Right ventricle myocardium superior (tissue), 1 donor: Measurements from ENCODE around the gene CACNG6. TPM values are rescaled to one million over a fixed set of nuclear protein-coding genes. Genes with fewer than 3 reads are reported as not detected.

ENCODE experiments used
- ATAC-seq: fragments of 200-7000 bp; cut with Tn5 transposase; one replicate; pipeline ENCODE4 v1.9.1; 2020; ENCODE audit warnings: mild to moderate bottlenecking; ENCODE audit not compliant: poor library complexity
- DNase-seq: peaks from one replicate; pipeline ENCODE4 v3.0.0-alpha.2; 2020
- intact Hi-C: fragments of 100-400 bp; cut with DNase I; formaldehyde crosslinking; loops from one replicate; pipeline ENCODE4 v1.11.2; 2022
- total RNA-seq: library from RNA; stranded (reverse); fragmentation: NEBNext Ultra II Directional; extraction: Animal tissue kit (Norgen Biotek cat#: 25700); gene quantifications from one replicate; pipeline ENCODE4 v1.2.1, GENCODE V29; 2021
- donor health status: DM: no; HTN: yes; CAD: no; lungs with severe emphysema.

Gene CACNG6
- total RNA-seq, 1 donor from 2014 or later: not detected

GRCh38 chr19:53962887-53963431 is 28.5 kb upstream of the CACNG6 start, which contains the start of gene CACNG8:
Gene CACNG8, plus strand, starts transcription at chr19:53962937.
- intact Hi-C loops: no loop called here
- no peak for ATAC-seq

DNA sequence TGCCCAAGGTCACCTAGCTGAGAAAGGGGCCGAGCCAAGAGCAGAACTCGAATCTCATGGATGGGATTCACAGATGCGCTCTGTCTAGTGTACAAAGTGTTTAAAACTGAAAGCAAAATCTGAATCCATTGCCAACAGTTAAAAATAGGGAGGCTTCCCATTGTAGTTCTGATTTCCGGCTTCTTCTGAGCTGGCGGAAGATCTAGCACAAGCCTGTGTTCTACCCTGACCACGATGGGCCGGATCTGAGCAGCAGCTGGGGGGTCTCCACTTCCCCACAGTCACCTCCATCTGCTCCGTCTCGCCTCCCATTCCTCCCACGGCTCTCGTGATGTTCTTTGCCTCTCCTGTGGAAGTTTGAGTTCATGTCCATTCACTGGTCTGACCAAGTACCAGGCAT is 26.3 kb upstream of the CACNG6 start:
- DNase-seq (no peak), ATAC-seq (no peak)
- intact Hi-C loops: no loop called here

More at GRCh38 chr19:53962887-53963431, 28.5 kb upstream of the CACNG6 start, which contains the start of gene CACNG8:
- DNase-seq: no peak

DNA sequence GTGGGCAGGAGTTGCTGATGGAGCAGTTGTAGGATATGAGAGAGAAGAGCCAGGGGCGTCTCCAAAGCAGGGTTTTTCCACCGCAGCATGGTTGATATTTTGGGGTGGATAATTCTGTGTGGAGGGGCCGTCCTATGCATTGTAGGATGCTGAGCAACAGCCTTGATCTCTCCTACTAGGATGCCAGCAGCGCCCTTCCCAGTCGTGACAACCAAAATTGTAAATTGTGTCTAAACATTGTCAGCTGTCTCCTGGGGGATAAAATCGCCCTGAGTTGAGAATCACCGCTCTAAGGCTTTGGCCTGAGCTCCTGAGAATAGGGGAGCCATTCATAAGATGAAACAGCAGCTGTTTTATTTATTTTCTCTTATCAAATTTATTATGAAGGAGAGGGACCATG is 24.5 kb upstream of the CACNG6 start:
- DNase-seq (no peak), ATAC-seq (no peak)
- intact Hi-C loops: no loop called here

- intact Hi-C loops: no loop called here
- no peak for DNase-seq
- ATAC-seq: no peak
Measured at GRCh38 chr19:53969366-53969765, 22.1 kb upstream of the CACNG6 start.

- no peak for ATAC-seq
- DNase-seq: no peak
- intact Hi-C loops: no loop called here
Measured at GRCh38 chr19:53971673-53972072, 19.8 kb upstream of the CACNG6 start.

DNA sequence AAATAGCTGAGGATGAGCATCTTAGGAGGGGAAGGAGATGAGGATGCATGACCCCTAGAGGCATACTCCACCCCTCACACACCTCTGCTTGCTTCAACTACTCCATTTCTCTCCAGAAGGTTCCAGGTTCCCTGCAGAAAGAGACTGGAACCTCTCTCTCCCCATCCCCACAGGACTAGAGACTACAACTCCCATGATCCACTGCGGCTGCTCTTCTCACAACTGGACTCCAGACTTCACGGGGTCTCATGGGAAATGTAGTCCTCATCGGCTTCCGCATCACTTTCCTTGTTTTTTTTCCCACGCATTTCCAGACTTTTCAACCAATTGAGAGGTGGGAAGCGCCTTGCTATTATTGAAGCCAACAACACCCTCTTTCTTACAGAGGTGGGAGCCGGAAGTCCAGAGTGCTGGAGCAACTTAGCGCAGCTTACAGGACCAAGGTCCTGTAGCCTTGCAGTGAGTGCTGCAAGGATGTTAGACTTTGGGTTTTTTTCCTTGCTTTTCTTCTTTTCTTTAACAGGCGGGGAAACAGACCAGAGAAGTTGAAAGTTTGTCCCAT is 13.9 kb upstream of the CACNG6 start:
- intact Hi-C loops: no loop called here
- peak; percentile 65 for DNase-seq

GRCh38 chr19:53977991-53978731 is 13.3 kb upstream of the CACNG6 start:
- intact Hi-C loops: no loop called here
- DNase-seq: peak; percentile 73
- peak; percentile 47 for ATAC-seq

More for the DNA sequence above, 13.9 kb upstream of the CACNG6 start:
- ATAC-seq: peak; percentile 95

DNA sequence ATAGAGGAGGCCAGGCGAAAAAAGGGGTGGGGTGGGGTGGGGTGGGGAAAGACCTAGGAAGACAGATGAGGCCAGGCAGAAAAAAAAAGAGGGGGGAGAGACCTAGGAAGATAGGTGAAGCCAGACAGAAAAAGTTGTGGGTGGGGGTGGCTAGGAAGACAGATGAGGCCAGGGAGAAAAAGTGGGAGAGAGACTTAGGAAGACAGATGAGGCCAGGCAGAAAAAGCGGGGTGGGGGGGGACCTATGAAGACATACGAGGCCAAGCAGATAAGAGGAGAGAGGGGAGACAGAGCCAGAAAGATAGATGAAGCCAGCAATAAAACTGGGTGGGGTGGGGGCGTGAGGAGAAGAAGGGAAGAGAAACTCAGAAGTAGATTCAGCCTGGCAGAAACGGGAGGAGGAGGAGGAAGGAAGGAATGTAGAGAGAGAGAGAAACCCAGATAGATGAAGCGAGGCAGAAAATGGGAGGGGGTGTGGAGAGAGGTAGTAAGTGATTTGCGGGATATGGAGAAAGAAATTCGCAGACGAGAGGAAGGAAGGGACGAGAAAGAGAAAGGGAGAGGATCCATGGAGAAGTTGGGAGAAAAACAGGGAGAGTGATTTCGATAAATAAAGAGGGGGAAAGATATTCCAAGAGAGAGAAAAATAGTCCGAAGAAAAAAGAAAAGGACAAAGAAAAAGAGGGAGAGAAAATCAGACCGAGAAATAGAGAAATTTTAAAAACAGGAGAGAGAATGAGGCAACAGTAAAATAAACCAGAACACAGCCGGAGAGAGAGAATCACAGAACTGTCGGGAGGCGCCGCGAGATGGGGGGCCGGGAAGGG is 12.2 kb upstream of the CACNG6 start:
- no peak for DNase-seq
- ATAC-seq: no peak
- intact Hi-C loops: no loop called here

GRCh38 chr19:53980539-53981375 is 10.7 kb upstream of the CACNG6 start:
- ATAC-seq: no peak
- intact Hi-C loops: no loop called here
- DNase-seq: no peak

DNA sequence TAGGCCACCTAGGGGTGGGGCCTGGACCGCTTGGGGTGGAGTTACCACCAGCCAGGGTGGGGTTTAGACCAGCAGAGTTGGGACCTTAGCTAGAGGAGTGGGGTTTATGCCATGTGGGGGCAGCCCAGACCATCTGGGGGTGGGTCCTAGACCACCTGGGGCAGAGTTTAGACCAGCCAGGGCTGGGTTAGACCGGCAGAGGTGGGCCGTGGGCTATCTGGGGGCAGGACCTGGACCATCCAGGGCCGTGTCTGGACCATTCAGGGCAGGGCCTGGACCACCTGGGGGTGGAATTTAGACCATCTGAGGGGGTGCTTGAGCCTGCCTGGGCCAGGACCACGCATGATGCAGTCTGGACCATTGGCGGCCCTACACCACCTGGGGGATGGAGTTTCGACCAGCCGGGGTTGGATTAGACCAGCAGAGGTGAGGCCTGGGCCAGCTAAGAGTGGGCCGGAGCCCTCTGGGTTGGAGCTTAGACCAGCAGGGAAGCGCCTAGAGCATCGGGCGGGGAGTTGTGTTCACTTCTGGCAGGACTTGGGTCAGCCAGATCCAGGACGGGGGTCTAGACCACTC is 10.0 kb upstream of the CACNG6 start:
- intact Hi-C loops: no loop called here
- DNase-seq (no peak), ATAC-seq (no peak)

GRCh38 chr19:53982001-53982451 is 9.4 kb upstream of the CACNG6 start:
- DNase-seq (no peak), ATAC-seq (no peak)
- intact Hi-C loops: no loop called here

DNA sequence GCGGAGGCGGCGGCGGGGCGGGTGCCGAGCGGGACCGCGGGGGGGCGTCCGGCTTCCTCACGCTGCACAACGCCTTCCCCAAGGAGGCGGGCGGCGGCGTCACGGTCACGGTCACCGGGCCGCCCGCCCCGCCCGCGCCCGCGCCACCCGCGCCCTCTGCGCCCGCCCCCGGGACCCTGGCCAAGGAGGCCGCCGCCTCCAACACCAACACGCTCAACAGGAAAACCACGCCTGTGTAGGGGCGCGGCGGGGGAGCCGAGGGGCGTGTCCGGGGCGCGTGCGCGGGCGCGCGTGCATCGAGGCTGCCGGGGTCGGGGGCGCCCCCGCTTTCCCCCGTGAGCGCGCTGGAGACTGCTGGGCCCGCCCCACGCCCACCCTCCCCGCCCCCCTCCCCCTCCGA is 8.8 kb upstream of the CACNG6 start:
- DNase-seq: peak; percentile 63
- intact Hi-C loops: no loop called here
- ATAC-seq: peak; percentile 10

- ATAC-seq: no peak
- intact Hi-C loops: no loop called here
Measured at GRCh38 chr19:53983457-53984289, 7.8 kb upstream of the CACNG6 start.

GRCh38 chr19:53985863-53986262 is 5.6 kb upstream of the CACNG6 start:
- ATAC-seq (no peak), DNase-seq (no peak)
- intact Hi-C loops: no loop called here

More at GRCh38 chr19:53983457-53984289, 7.8 kb upstream of the CACNG6 start:
- DNase-seq: no peak

DNA sequence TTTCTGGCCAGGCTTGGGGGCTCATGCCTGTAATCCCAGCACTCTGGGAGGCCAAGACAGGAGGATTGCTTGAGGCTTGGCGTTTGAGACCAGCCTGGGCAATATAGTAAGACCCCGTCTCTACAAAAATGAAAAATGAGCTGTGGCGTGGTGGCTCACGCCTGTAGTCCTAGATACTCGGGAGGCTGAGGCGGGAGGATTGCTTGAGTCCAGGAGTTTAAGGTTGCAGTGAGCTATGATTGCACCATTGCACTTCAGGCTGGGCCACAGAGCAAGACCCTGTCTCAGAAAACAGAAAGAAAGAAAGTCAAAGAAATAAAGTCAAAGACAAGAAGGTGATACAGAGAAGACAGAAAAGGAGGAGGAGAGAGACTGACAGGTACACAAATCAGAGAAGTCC is 2.5 kb upstream of the CACNG6 start:
- DNase-seq: no peak
- intact Hi-C loops: no loop called here

DNA sequence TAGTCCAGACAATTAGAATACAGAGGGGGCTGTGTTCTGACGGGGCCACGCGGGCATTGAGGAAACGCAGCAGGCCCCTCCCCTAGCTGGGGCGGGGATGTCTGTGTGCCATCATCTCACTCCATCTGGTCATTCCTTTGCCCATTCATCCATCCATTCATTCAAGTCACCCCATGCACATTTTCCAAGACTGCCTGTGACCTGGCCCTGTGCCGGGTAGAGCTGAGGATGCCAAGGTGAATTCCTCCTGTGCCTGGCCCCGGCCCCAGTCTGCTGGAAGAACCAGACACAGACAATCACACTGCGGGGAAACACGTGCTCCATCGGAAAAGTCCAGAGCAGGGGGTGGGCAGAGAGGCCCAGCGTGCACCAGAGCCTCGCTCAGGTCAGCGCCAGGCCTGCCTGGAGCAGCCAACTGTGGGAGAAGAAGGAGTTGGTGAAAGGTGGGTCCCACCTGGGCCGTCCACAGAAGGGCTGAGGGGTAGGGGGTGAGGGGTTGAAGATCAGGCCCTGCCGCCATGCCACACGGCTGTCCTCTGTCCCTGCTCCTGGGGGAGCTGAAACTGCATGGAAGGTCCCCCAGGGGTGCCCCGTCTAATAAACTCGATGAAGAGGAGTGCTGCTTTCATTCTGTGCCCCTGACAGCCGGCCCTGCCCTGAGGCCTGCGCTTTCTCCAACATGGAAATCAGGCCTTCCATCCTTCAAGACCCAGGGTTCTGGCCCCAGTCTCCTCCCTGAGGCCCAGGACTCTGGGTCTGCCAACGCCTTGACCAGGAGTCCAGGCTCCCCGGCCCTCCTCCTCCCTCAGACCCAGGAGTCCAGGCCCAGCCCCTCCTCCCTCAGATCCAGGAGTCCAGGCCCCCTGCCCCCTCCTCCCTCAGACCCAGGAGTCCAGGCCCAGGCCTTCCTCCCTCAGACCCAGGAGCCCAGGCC is 1.6 kb upstream of the CACNG6 start:
- DNase-seq (peak; percentile 16), ATAC-seq (no peak)
- intact Hi-C loops: no loop called here

More for the DNA sequence above, 2.5 kb upstream of the CACNG6 start:
- no peak for ATAC-seq
